ENCODE measurements around the gene HIGD2A. TPM values are rescaled to one million over a fixed set of nuclear protein-coding genes. Genes with fewer than 3 reads are reported as not detected.

HIGD2A gene
- polyA plus RNA-seq, 1 of the 3 experiments (the other 2 are of a cell fraction): 211 TPM

DNA sequence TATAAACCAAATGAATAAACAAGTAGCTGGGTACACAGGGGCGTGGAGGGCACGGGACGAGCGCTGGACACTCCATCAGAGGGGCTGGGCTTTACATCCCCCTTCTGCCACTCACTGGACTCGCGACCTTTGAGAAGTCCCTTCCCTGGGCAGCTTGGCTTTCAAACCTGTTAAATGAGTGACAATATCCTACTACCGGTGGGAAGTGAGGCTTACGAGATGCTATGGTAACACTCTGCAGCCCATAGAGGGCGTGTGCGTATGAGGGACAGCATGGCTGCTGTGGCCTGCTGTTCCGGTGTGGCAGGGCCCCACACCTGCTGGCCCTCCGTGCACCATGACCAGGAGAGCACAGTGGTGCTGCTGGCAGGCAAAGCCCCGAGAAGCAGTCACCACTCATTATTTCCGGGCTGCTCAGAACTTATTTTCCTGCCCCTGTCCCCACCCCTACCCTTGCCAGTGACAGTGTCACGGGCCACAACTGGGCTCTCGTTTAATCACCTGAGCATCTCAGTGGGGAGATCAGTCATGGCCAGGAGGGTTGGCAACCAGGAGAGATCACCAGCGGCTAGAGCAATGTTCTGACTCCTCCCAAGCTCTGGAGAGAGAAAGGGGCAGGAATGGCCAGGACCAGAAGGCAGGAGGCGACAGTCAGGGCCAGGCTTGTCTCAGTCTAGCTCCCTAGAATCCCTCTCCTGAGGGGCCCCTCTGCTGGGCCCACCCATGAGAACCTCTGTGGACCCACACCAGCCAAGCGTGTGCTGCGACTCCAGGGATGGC is 17.3 kb downstream of the HIGD2A start:
- no peaks in the 10 kb centered on the region for H3K9me3 ChIP-seq
- H4K20me1 ChIP-seq (ENCODE audit: insufficient read depth): no peaks in the 10 kb centered on the region
- no peak overlapping the region for H3K4me2 ChIP-seq
- H2AFZ ChIP-seq (ENCODE audit: low read depth): no peak overlapping the region
- H3K36me3 ChIP-seq (replicated peaks in 1 of 2; ENCODE audit: control insufficient read depth in 1 of 2, insufficient read depth in 2 of 2, low read length in 1 of 2): peaks cover 0 to 9% of the 10 kb centered on the region in 2 experiments
- WGBS (ENCODE audit: low lambda C conversion rate): 89% methylated on average over 16 of the region's 20 CpGs
- TF ChIP-seq, protein P1, sequence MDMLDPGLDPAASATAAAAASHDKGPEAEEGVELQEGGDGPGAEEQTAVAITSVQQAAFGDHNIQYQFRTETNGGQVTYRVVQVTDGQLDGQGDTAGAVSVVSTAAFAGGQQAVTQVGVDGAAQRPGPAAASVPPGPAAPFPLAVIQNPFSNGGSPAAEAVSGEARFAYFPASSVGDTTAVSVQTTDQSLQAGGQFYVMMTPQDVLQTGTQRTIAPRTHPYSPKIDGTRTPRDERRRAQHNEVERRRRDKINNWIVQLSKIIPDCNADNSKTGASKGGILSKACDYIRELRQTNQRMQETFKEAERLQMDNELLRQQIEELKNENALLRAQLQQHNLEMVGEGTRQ (IDR thresholded peaks at IDR 0.05; ENCODE audit: borderline replicate concordance, low read depth, low read length): no peak
- no peak for TF ChIP-seq EZH2phosphoT487 (IDR thresholded peaks at IDR 0.05; ENCODE audit: borderline replicate concordance, low read depth)
- no peak for TF ChIP-seq TEAD4 (IDR thresholded peaks at IDR 0.05; ENCODE audit: borderline replicate concordance, insufficient read depth)
- DNase-seq: peak; percentile 19
- no peak overlapping the region for H3K27ac ChIP-seq (ENCODE audit: low read depth in 2 of 2, low read length in 1 of 2)
- no peaks in the 10 kb centered on the region for H3K9me2 ChIP-seq
- ChIA-PET POLR2A (interaction anchor here (1.2 kb wide), 1 partner anchor 14 kb away, joined by 6 read pairs; no protein-coding TSS in a partner anchor), CTCF (interaction anchor here (1.0 to 2.1 kb wide), 4 partner anchors 10 to 675 kb away, joined by 3 to 11 read pairs (median 4); partner anchors contain the start of gene CLTB)
- no peak overlapping the region for H3K9ac ChIP-seq
- H3K4me1 ChIP-seq (ENCODE audit: control insufficient read depth in 1 of 2, insufficient read depth in 2 of 2, low read depth in 1 of 2, low read length in 1 of 2): no peaks in the 10 kb centered on the region
- no peaks in the 10 kb centered on the region for H3F3A ChIP-seq (replicated peaks; ENCODE audit: insufficient read depth)
- H3K27me3 ChIP-seq (ENCODE audit: insufficient read depth): no peaks in the 10 kb centered on the region
- no peaks in the 10 kb centered on the region for H3K79me2 ChIP-seq (ENCODE audit: insufficient read depth)
- no peak overlapping the region for H3K4me3 ChIP-seq (ENCODE audit: low read depth in 2 of 2, low read length in 1 of 2)

DNA sequence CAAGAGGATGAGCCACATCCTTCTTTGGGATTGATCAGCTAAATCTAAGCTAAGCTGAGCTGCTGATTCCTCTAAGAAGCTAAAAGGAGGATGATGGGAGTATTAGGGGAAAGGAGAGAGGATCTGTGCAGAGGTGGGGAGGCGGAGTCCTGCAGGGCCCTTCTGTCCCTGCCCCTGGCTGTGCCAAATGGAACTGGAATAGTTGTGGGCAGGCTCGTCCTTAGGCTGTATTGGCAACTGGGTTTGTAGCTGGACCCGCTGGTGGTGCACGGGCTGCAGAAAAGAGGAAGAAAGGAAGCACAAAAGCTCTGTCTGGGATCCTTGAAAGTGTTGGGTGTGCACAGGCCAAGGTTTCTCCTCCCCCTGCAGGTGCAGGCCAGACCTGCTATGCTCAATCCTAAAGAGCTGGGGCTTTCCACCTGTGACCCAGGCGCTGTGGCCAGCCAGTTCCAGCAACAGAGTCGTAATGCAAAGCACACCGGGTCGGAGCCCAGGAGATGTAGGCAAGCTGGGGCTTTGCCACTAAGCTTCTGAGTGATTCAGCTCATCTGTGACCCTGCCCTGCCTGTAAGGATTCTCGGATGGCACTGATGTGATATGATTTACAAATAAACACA is 18.0 kb downstream of the HIGD2A start:
- Histone ChIP-seq H2AFZ (ENCODE audit: low read depth) (no peak overlapping the region), H4K20me1 (ENCODE audit: insufficient read depth) (no peaks in the 10 kb centered on the region), H3K4me3 (ENCODE audit: low read depth in 2 of 2, low read length in 1 of 2) (no peak overlapping the region), H3K4me1 (ENCODE audit: control insufficient read depth in 1 of 2, insufficient read depth in 2 of 2, low read depth in 1 of 2, low read length in 1 of 2) (no peaks in the 10 kb centered on the region), H3K4me2 (no peak overlapping the region), H3K9ac (no peak overlapping the region), H3F3A (replicated peaks; ENCODE audit: insufficient read depth) (no peaks in the 10 kb centered on the region), H3K27ac (ENCODE audit: low read depth in 2 of 2, low read length in 1 of 2) (no peak overlapping the region), H3K79me2 (ENCODE audit: insufficient read depth) (peaks cover 3% of the 10 kb centered on the region; the same call in 1 of the 2 replicates), H3K9me2 (no peaks in the 10 kb centered on the region), H3K9me3 (no peaks in the 10 kb centered on the region), H3K36me3 (replicated peaks in 1 of 2; ENCODE audit: control insufficient read depth in 1 of 2, insufficient read depth in 2 of 2, low read length in 1 of 2) (peaks cover 0 to 9% of the 10 kb centered on the region in 2 experiments), H3K27me3 (ENCODE audit: insufficient read depth) (no peaks in the 10 kb centered on the region)
- POLR2A ChIA-PET: interaction anchor here (1.2 kb wide), 1 partner anchor 15 kb away, joined by 6 read pairs; no protein-coding TSS in a partner anchor
- CTCF ChIA-PET: interaction anchor here (1.0 to 2.1 kb wide), 3 partner anchors 9 to 676 kb away, joined by 3 to 11 read pairs (median 6); partner anchors contain the start of gene CLTB
- 90% methylated on average over 9 of the region's 9 CpGs for WGBS (ENCODE audit: low lambda C conversion rate)
- TF ChIP-seq YY1 (IDR thresholded peaks at IDR 0.05; ENCODE audit: low read depth) (no peak), ELF1 (IDR thresholded peaks at IDR 0.05) (no peak), MEF2A (IDR thresholded peaks at IDR 0.05; ENCODE audit: borderline replicate concordance, low read depth) (no peak), FOSL2 (IDR thresholded peaks at IDR 0.05; ENCODE audit: borderline replicate concordance, low read depth) (no peak), TEAD4 (IDR thresholded peaks at IDR 0.05; ENCODE audit: borderline replicate concordance, insufficient read depth) (no peak), NFIC (IDR thresholded peaks at IDR 0.05; ENCODE audit: borderline replicate concordance) (no peak), MXI1 (IDR thresholded peaks at IDR 0.05; ENCODE audit: low read depth, low read length) (no peak), FOXM1 (IDR thresholded peaks at IDR 0.05; ENCODE audit: low read depth) (no peak), TAF1 (IDR thresholded peaks at IDR 0.05; ENCODE audit: borderline replicate concordance, low read depth, low read length) (no peak)
- TF ChIP-seq, protein P2, sequence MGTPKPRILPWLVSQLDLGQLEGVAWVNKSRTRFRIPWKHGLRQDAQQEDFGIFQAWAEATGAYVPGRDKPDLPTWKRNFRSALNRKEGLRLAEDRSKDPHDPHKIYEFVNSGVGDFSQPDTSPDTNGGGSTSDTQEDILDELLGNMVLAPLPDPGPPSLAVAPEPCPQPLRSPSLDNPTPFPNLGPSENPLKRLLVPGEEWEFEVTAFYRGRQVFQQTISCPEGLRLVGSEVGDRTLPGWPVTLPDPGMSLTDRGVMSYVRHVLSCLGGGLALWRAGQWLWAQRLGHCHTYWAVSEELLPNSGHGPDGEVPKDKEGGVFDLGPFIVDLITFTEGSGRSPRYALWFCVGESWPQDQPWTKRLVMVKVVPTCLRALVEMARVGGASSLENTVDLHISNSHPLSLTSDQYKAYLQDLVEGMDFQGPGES (IDR thresholded peaks at IDR 0.05; ENCODE audit: low read depth, low read length): no peak
- DNase-seq: peak; percentile 3

Data from SK-N-SH (cell line).